Vagina (tissue), 2 donors: ENCODE data around the gene CCDC122. TPM values are rescaled to one million over a fixed set of nuclear protein-coding genes. Genes with fewer than 3 reads are reported as not detected.
A peak's percentile ranks its signal among the peaks of the same experiment; 100 is the strongest.

Source experiments
- DNase-seq, 2 donors: peaks; one replicate each; pipeline ENCODE4 v3.0.0-alpha.2; 2017; ENCODE audit errors: extremely low spot score in 2 of 2
- H3K27ac ChIP-seq: fragments of 200-600 bp; sonication (generic); one replicate; pipeline ENCODE4 v1.5.1; 2019
- H3K27me3 ChIP-seq: fragments of 200-600 bp; sonication (generic); one replicate; pipeline ENCODE4 v1.5.1; 2019
- H3K36me3 ChIP-seq, 2 donors: fragments of 200-600 bp; sonication (generic); one replicate each; pipeline ENCODE4 v1.5.1; 2017 to 2019
- H3K4me1 ChIP-seq: fragments of 200-600 bp; sonication (generic); one replicate; pipeline ENCODE4 v1.5.1; 2019
- H3K4me3 ChIP-seq, 2 donors: fragments of 200-600 bp; sonication (generic); 1 replicate in 1 of 2; 2 replicates in 1 of 2; pipeline ENCODE4 v1.5.1; 2016 to 2019
- H3K9me3 ChIP-seq: fragments of 200-600 bp; sonication (generic); one replicate; pipeline ENCODE4 v1.5.1; 2019
- POLR2A ChIP-seq, 2 donors: fragments of 450-650 bp; IDR thresholded peaks; one replicate each; pipeline ENCODE4 v1.6.1; 2017; ENCODE audit warnings: antibody characterized with exemption in 2 of 2, mild to moderate bottlenecking in 2 of 2, moderate library complexity in 2 of 2
- POLR2AphosphoS5 ChIP-seq, 2 donors: sonication (generic); formaldehyde crosslinking; IDR thresholded peaks; one replicate each; pipeline ENCODE4 v1.9.0; 2017; ENCODE audit warnings: antibody characterized with exemption in 2 of 2, mild to moderate bottlenecking in 2 of 2, low read depth in 1 of 2; ENCODE audit not compliant: insufficient read depth in 1 of 2
- intact Hi-C: fragments of 100-400 bp; cut with DNase I; formaldehyde crosslinking; loops from one replicate; pipeline ENCODE4 v1.15.1; 2023
- total RNA-seq: library from RNA; depleted of rRNA; stranded (reverse); fragments of >200 nt; gene quantifications from one replicate; pipeline ENCODE4 v1.2.3, GENCODE V29; 2016
- TF ChIP-seq, protein P1 (sequence below), 3 experiments: fragments of 450-650 bp in 2 of 3; fragments of 200-600 bp in 1 of 3; sonication (generic) in 1 of 3; IDR thresholded peaks; one replicate each; pipeline ENCODE4 v1.5.1; 2017 to 2019; ENCODE audit warnings: antibody characterized with exemption in 3 of 3, mild to moderate bottlenecking in 2 of 3, moderate library complexity in 2 of 3

Gene CCDC122
- total RNA-seq, 1 donor from 2014 or later: 4.9 TPM

DNA sequence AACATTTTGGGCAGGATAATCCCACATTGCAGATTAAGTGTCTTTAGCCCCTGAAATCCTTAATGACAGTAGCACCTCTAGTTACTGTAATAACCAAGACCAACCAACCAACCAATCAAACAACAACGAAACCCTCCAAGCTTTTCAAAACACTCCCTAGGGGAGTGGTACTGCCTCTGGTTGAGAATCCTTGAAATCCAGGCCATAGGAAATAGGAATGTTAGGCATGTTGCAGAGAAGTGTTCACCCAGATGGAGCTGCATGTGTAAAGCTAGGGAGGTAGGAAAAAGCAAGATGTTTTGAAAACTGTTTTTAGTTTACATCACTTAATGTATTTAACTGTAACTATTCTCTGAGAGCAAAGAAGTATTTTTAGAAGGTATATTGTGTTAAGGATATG lies 4.7 kb upstream of the CCDC122 start:
- H3K9me3 ChIP-seq: no peaks in the 10 kb centered on the region
- H3K27ac ChIP-seq: no peak overlapping the region
- H3K4me3 ChIP-seq: no peak overlapping the region
- H3K27me3 ChIP-seq: no peaks in the 10 kb centered on the region
- peaks cover 14% of the 10 kb centered on the region for H3K4me1 ChIP-seq
- TF ChIP-seq POLR2AphosphoS5 (IDR thresholded peaks at IDR 0.05; ENCODE audit: insufficient read depth in 1 of 2, low read depth in 1 of 2): no peak
- no peak for TF ChIP-seq POLR2A (IDR thresholded peaks at IDR 0.05)
- TF ChIP-seq, protein P1, sequence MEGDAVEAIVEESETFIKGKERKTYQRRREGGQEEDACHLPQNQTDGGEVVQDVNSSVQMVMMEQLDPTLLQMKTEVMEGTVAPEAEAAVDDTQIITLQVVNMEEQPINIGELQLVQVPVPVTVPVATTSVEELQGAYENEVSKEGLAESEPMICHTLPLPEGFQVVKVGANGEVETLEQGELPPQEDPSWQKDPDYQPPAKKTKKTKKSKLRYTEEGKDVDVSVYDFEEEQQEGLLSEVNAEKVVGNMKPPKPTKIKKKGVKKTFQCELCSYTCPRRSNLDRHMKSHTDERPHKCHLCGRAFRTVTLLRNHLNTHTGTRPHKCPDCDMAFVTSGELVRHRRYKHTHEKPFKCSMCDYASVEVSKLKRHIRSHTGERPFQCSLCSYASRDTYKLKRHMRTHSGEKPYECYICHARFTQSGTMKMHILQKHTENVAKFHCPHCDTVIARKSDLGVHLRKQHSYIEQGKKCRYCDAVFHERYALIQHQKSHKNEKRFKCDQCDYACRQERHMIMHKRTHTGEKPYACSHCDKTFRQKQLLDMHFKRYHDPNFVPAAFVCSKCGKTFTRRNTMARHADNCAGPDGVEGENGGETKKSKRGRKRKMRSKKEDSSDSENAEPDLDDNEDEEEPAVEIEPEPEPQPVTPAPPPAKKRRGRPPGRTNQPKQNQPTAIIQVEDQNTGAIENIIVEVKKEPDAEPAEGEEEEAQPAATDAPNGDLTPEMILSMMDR (IDR thresholded peaks at IDR 0.05): no peak
- no peaks in the 10 kb centered on the region for H3K36me3 ChIP-seq
- DNase-seq: no peak
- intact Hi-C loops: no loop called here

DNA sequence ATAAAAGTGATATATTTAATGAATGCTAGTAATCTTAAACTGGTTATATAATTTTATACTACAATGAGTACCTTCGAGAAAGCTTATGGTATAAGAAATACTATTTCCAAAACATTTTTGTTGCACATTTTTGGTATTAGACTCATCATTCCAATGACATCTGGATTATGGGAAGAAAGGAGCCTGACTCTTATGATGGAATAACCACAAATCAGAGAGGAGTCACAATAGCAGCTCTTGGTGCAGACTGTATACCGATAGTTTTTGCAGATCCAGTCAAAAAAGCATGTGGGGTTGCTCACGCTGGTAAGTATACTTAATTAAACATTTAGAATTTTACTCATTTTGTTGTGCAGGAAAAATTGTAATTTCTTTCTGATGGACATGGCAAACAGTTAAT lies 4.1 kb upstream of the CCDC122 start:
- Histone ChIP-seq H3K9me3 (no peaks in the 10 kb centered on the region), H3K4me1 (peaks cover 17% of the 10 kb centered on the region), H3K36me3 (no peaks in the 10 kb centered on the region), H3K27me3 (no peaks in the 10 kb centered on the region), H3K27ac (no peak overlapping the region), H3K4me3 (no peak overlapping the region)
- no peak for DNase-seq
- intact Hi-C loops: no loop called here
- TF ChIP-seq, protein P1 (IDR thresholded peaks at IDR 0.05): no peak
- TF ChIP-seq POLR2A (IDR thresholded peaks at IDR 0.05) (no peak), POLR2AphosphoS5 (IDR thresholded peaks at IDR 0.05; ENCODE audit: insufficient read depth in 1 of 2, low read depth in 1 of 2) (no peak)

DNA sequence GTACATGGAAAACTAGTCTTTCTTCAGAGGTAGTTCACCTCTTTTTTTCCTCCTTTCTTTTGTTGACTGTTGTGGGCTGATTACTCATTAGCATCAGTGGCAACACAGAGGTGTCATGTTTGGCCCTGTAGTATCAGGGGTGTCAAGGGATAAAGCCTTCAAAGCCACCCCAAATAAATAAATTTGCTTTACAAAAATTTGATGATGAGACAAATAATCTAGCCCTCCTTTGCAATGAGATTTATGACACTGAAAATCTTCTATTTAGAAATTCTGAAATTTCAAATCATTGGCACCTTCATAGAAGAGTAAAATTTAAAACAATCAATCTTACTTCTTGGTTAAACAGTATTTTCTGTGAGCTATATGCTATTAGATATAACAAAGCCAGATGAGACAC lies 2.0 kb upstream of the CCDC122 start:
- no peak overlapping the region for H3K27ac ChIP-seq
- DNase-seq: no peak
- no peaks in the 10 kb centered on the region for H3K27me3 ChIP-seq
- TF ChIP-seq POLR2A (IDR thresholded peaks at IDR 0.05) (no peak), POLR2AphosphoS5 (IDR thresholded peaks at IDR 0.05; ENCODE audit: insufficient read depth in 1 of 2, low read depth in 1 of 2) (no peak)
- TF ChIP-seq, protein P1 (IDR thresholded peaks at IDR 0.05): no peak
- peaks cover 23% of the 10 kb centered on the region for H3K4me1 ChIP-seq
- H3K4me3 ChIP-seq: no peak overlapping the region
- no peaks in the 10 kb centered on the region for H3K36me3 ChIP-seq
- intact Hi-C loops: no loop called here
- no peaks in the 10 kb centered on the region for H3K9me3 ChIP-seq

DNA sequence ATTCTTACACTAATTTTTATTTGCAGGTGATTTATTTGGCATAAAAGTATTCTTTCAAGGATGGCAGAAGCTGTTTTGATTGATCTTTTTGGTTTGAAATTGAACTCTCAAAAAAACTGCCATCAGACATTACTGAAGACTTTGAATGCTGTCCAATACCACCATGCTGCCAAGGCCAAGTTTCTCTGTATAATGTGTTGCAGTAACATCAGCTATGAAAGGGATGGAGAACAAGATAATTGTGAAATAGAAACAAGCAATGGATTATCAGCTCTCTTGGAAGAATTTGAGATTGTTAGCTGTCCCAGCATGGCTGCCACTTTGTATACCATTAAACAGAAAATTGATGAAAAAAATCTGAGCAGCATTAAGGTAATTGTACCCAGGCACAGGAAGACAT lies 1.4 kb upstream of the CCDC122 start:
- H3K27ac ChIP-seq: no peak overlapping the region
- TF ChIP-seq POLR2AphosphoS5 (IDR thresholded peaks at IDR 0.05; ENCODE audit: insufficient read depth in 1 of 2, low read depth in 1 of 2): no peak
- no peak for TF ChIP-seq POLR2A (IDR thresholded peaks at IDR 0.05)
- TF ChIP-seq, protein P1 (IDR thresholded peaks at IDR 0.05): no peak
- no peaks in the 10 kb centered on the region for H3K36me3 ChIP-seq
- intact Hi-C loops: no loop called here
- H3K9me3 ChIP-seq: no peaks in the 10 kb centered on the region
- no peaks in the 10 kb centered on the region for H3K27me3 ChIP-seq
- H3K4me3 ChIP-seq: no peak overlapping the region
- H3K4me1 ChIP-seq: peaks cover 23% of the 10 kb centered on the region
- DNase-seq: no peak

DNA sequence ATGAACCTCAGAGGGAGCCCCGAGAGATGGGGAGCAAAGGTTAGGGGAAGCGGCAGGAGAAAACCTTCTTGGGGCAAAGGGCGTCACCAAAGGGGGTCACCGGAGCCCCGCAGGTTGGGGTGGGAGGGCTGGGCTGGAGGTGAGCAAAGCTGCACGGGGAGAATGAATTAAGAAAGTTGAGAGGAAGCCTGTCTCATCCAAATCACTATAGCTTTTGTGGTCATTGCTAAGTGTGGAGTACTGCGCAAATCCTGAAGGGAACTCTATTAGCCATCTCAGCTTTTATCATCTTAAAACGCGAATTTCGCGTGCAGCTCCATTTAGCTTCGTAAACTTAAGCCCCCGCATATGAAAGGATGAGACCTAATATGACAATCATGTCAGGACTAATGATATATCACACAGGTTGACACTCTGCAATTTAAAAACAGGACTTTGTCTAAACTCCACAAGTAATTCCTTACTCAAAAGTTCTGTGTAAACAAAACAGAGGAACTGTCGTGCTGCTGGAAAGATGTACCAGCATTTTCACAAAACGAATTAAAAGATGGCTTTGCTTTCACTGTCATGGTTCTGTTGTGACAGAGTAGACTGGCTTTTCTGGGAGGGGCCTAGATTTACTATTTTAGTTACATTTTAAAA lies 795 bp upstream of the CCDC122 start:
- TF ChIP-seq, protein P1 (IDR thresholded peaks at IDR 0.05): no peak
- no peak for TF ChIP-seq POLR2A (IDR thresholded peaks at IDR 0.05)
- TF ChIP-seq POLR2AphosphoS5 (IDR thresholded peaks at IDR 0.05; ENCODE audit: insufficient read depth in 1 of 2, low read depth in 1 of 2): no peak
- intact Hi-C loops: no loop called here
- Histone ChIP-seq H3K27ac (peak overlapping the region; percentile 94), H3K36me3 (no peaks in the 10 kb centered on the region), H3K4me3 (peak overlapping the region; percentile 85 to 86), H3K27me3 (no peaks in the 10 kb centered on the region), H3K4me1 (peaks cover 23% of the 10 kb centered on the region), H3K9me3 (no peaks in the 10 kb centered on the region)
- no peak for DNase-seq
